ENCODE data around the gene ANGPTL2.

ANGPTL2 gene

DNA sequence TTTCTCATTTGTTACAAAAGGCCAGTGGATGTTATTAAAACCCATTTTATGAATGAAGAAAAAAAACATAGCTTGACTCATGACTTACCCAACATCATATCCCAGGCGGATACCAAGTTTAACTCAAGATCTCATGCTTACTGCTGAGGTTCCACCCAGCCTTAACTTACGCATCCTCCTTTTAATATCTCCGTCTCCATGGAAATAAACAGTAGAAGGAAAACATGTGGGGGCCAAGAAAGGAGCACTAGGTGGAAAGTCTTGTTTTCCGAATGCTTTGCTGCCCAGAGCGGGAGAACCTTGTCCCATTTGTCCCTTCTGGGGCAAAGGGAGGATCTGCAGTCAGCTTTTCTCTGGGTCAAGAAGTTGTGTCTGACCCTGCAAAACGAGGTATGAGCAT is 44.1 kb downstream of the ANGPTL2 start:
- Histone ChIP-seq H3K36me3 (ENCODE audit: insufficient read depth, low read length) (no peaks in the 10 kb centered on the region), H3K4me1 (ENCODE audit: insufficient read depth, low read length) (no peaks in the 10 kb centered on the region), H3K9ac (ENCODE audit: low read depth, low read length) (no peak overlapping the region), H3K79me2 (ENCODE audit: insufficient read depth, low read length) (no peaks in the 10 kb centered on the region), H3K4me2 (ENCODE audit: insufficient read depth, low read length) (no peak overlapping the region), H3K27me3 (ENCODE audit: insufficient read depth, low read length, poor library complexity) (peaks cover 16% of the 10 kb centered on the region), H4K20me1 (ENCODE audit: insufficient read depth, low read length) (peaks cover 4% of the 10 kb centered on the region), H3K9me3 (ENCODE audit: insufficient read depth, low read length, severe bottlenecking) (no peaks in the 10 kb centered on the region), H3K27ac (ENCODE audit: low read length) (no peak overlapping the region), H2AFZ (ENCODE audit: low read depth, low read length) (no peak overlapping the region), H3K4me3 (ENCODE audit: low read depth in 1 of 2, low read length in 2 of 2) (no peak overlapping the region)
- ATAC-seq (ENCODE audit: insufficient read depth, low read depth) = no peak
- TF ChIP-seq, protein P1, sequence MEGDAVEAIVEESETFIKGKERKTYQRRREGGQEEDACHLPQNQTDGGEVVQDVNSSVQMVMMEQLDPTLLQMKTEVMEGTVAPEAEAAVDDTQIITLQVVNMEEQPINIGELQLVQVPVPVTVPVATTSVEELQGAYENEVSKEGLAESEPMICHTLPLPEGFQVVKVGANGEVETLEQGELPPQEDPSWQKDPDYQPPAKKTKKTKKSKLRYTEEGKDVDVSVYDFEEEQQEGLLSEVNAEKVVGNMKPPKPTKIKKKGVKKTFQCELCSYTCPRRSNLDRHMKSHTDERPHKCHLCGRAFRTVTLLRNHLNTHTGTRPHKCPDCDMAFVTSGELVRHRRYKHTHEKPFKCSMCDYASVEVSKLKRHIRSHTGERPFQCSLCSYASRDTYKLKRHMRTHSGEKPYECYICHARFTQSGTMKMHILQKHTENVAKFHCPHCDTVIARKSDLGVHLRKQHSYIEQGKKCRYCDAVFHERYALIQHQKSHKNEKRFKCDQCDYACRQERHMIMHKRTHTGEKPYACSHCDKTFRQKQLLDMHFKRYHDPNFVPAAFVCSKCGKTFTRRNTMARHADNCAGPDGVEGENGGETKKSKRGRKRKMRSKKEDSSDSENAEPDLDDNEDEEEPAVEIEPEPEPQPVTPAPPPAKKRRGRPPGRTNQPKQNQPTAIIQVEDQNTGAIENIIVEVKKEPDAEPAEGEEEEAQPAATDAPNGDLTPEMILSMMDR (IDR thresholded peaks at IDR 0.05; ENCODE audit: borderline replicate concordance, extremely low read depth, low read length, poor library complexity, severe bottlenecking) = no peak
- TF ChIP-seq EZH2 (IDR thresholded peaks at IDR 0.05; ENCODE audit: borderline replicate concordance, low read depth, low read length, severe bottlenecking) = no peak
- DNase-seq = no peak

DNA sequence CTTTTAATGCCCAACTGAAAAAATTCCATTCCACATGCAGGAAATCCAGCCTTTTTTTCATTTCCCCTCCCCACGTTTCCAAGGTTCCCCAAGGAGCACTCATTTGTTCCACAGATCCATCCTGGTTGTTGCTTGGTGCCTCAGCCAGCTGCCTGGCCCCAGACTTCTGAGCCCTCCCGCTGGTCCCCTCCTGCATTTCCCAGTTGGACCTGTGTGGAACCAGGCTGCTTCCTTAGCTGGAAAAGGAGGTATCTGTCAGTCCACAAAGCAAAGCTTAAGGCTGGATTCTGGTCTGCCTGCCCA is 44.8 kb downstream of the ANGPTL2 start:
- H3K27me3 ChIP-seq (ENCODE audit: insufficient read depth, low read length, poor library complexity) = peaks cover 16% of the 10 kb centered on the region
- no peak for DNase-seq

DNA sequence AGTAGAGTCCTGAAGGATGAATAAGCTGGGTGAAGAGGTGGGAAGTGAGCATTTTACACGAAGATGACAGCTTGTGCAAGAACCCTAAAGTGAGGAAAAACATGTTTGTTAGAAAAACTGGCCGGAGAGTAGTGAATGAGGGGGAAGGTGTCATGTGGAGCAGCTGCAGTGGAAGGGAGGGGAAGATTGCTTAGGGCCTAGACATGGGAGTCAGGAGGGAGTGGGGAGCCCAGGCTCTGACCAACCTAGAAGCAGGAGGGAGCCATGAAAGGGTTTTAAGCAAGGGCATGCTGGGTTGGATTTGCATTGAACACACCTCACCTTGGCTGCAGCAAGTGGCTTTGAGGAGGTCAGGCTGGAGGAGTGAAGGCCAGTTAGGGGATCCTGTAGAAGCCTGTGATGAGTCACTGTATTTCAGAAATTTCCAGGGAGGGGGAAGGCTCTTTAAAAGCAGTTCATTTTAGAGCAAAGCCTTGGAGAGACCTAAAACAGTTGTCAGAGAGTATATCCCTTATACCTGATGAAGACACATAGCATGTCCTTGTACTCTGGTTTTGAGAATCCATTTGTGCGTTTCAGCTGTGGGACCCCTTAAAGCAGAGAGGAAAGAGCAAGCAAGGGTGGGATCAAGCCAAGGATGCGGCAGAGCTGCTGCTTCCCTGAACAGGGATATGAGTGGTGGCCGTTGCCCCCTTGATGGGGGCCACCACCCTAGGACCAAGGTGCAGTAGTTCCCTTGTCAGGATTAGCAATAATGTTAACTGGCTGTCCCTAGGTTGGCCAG is 45.4 kb downstream of the ANGPTL2 start:
- H3K79me2 ChIP-seq (ENCODE audit: insufficient read depth, low read length) = no peaks in the 10 kb centered on the region
- no peak overlapping the region for H3K27ac ChIP-seq (ENCODE audit: low read length)
- no peak overlapping the region for H3K4me3 ChIP-seq (ENCODE audit: low read depth in 1 of 2, low read length in 2 of 2)
- H3K4me2 ChIP-seq (ENCODE audit: insufficient read depth, low read length) = no peak overlapping the region
- H3K36me3 ChIP-seq (ENCODE audit: insufficient read depth, low read length) = no peaks in the 10 kb centered on the region
- peaks cover 16% of the 10 kb centered on the region for H3K27me3 ChIP-seq (ENCODE audit: insufficient read depth, low read length, poor library complexity)
- H3K4me1 ChIP-seq (ENCODE audit: insufficient read depth, low read length) = no peaks in the 10 kb centered on the region
- ATAC-seq (ENCODE audit: insufficient read depth, low read depth) = no peak
- TF ChIP-seq, protein P1 (IDR thresholded peaks at IDR 0.05; ENCODE audit: borderline replicate concordance, extremely low read depth, low read length, poor library complexity, severe bottlenecking) = no peak
- TF ChIP-seq EZH2 (IDR thresholded peaks at IDR 0.05; ENCODE audit: borderline replicate concordance, low read depth, low read length, severe bottlenecking) = no peak
- H2AFZ ChIP-seq (ENCODE audit: low read depth, low read length) = no peak overlapping the region
- no peaks in the 10 kb centered on the region for H3K9me3 ChIP-seq (ENCODE audit: insufficient read depth, low read length, severe bottlenecking)
- no peaks in the 10 kb centered on the region for H4K20me1 ChIP-seq (ENCODE audit: insufficient read depth, low read length)
- H3K9ac ChIP-seq (ENCODE audit: low read depth, low read length) = no peak overlapping the region
- DNase-seq = no peak

More for the DNA sequence above, 44.8 kb downstream of the ANGPTL2 start:
- H3K4me3 ChIP-seq (ENCODE audit: low read depth in 1 of 2, low read length in 2 of 2) = no peak overlapping the region
- no peak overlapping the region for H3K4me2 ChIP-seq (ENCODE audit: insufficient read depth, low read length)
- H3K9ac ChIP-seq (ENCODE audit: low read depth, low read length) = no peak overlapping the region
- ATAC-seq (ENCODE audit: insufficient read depth, low read depth) = no peak
- H2AFZ ChIP-seq (ENCODE audit: low read depth, low read length) = no peak overlapping the region
- TF ChIP-seq EZH2 (IDR thresholded peaks at IDR 0.05; ENCODE audit: borderline replicate concordance, low read depth, low read length, severe bottlenecking) = no peak
- TF ChIP-seq, protein P1 (IDR thresholded peaks at IDR 0.05; ENCODE audit: borderline replicate concordance, extremely low read depth, low read length, poor library complexity, severe bottlenecking) = no peak
- no peaks in the 10 kb centered on the region for H3K36me3 ChIP-seq (ENCODE audit: insufficient read depth, low read length)
- H3K27ac ChIP-seq (ENCODE audit: low read length) = no peak overlapping the region
- no peaks in the 10 kb centered on the region for H3K4me1 ChIP-seq (ENCODE audit: insufficient read depth, low read length)
- H3K79me2 ChIP-seq (ENCODE audit: insufficient read depth, low read length) = no peaks in the 10 kb centered on the region
- H4K20me1 ChIP-seq (ENCODE audit: insufficient read depth, low read length) = no peaks in the 10 kb centered on the region
- no peaks in the 10 kb centered on the region for H3K9me3 ChIP-seq (ENCODE audit: insufficient read depth, low read length, severe bottlenecking)

Data from DND-41 (cell line).